ENCODE data around the gene ADPRS. TPM values are rescaled to one million over a fixed set of nuclear protein-coding genes. Genes with fewer than 3 reads are reported as not detected.

Gene ADPRS, protein sequence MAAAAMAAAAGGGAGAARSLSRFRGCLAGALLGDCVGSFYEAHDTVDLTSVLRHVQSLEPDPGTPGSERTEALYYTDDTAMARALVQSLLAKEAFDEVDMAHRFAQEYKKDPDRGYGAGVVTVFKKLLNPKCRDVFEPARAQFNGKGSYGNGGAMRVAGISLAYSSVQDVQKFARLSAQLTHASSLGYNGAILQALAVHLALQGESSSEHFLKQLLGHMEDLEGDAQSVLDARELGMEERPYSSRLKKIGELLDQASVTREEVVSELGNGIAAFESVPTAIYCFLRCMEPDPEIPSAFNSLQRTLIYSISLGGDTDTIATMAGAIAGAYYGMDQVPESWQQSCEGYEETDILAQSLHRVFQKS
- 10 to 100 TPM; 29.7 to 29.9 TPM for total RNA-seq

GRCh38 chr1:36088577-36089392, at the start of gene ADPRS:
Gene ADPRS (plus strand): TSS chr1:36088892. CDS start chr1:36088905, 13 bp downstream.
- Mint-ChIP-seq H3K27me3 (peaks cover 6% of the 10 kb centered on the region), H3K4me1 (peaks cover 22% of the 10 kb centered on the region), H3K4me3 (peak within 1 kb of the TSS; percentile 94), H3K9me3 (no peaks in the 10 kb centered on the region), H3K36me3 (ENCODE audit: low read depth) (peaks cover 32% of the 10 kb centered on the region), H3K27ac (peak within 1 kb of the TSS; percentile 85)
- CTCF ChIA-PET, result interaction anchor here (0.6 to 1.4 kb wide), 5 partner anchors 99 to 206 kb away, joined by 3 to 4 read pairs (median 3); partner anchors contain the start of gene AGO1
- POLR2A ChIA-PET, result interaction anchor here (1.0 to 2.7 kb wide), 8 partner anchors 22 to 319 kb away, joined by 3 to 12 read pairs (median 4); partner anchors contain the start of genes AGO1, AGO3, CLSPN and THRAP3
- DNase-seq, result peak; percentile 92

DNA sequence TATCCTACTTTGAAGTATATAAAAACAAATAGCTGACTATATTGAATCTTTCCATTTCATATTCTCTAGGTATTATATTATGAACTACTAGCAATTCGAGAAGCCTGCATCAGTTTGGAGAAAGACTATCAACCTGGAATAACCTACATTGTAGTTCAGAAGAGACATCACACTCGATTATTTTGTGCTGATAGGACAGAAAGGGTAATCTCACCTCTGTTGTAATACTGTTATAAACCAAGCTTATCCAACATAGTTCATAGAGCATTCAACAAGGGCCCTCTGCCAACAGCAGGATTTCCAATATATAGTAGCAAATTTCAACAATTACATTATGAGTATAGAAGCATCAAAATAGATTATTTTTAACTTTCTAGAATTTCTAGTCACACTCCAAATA, 48.5 kb upstream of the ADPRS start:
- Mint-ChIP-seq H3K27me3 (no peaks in the 10 kb centered on the region), H3K9me3 (no peaks in the 10 kb centered on the region)

DNA sequence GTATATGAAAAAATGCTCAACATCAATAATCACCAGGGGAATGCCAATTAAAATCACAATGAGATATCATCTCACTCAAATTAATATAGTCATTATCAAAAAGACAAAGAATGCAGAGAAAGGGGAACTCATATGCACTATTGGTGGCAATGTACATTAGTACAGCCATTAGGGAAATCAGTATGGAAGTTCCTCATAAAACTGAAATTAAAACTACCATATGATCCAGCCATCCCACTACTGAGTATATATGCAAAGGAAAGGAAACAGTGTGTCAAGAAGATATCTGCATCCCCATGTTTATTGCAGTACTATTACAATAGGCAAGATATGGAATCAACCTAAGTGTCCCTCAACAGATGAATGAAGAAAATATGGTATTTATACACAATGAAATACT, 36.9 kb upstream of the ADPRS start:
- Mint-ChIP-seq H3K4me3 (no peak overlapping the region), H3K9me3 (no peaks in the 10 kb centered on the region), H3K27ac (no peak overlapping the region), H3K36me3 (ENCODE audit: low read depth) (peaks cover 31% of the 10 kb centered on the region), H3K4me1 (no peaks in the 10 kb centered on the region), H3K27me3 (no peaks in the 10 kb centered on the region)
- no peak for DNase-seq
- POLR2A ChIA-PET, result no interaction called here
- CTCF ChIA-PET, result no interaction called here

More for the DNA sequence above, 48.5 kb upstream of the ADPRS start:
- H3K4me3 Mint-ChIP-seq, result no peak overlapping the region
- H3K4me1 Mint-ChIP-seq, result no peaks in the 10 kb centered on the region
- ChIA-PET CTCF (interaction anchor here (0.7 kb wide), 1 partner anchor 9 kb away, joined by 3 read pairs; no protein-coding TSS in a partner anchor), POLR2A (no interaction called here)
- DNase-seq, result no peak
- no peak overlapping the region for H3K27ac Mint-ChIP-seq
- H3K36me3 Mint-ChIP-seq (ENCODE audit: low read depth), result peaks cover 23% of the 10 kb centered on the region

- ChIA-PET POLR2A (no interaction called here), CTCF (interaction anchor here (0.7 kb wide), 2 partner anchors 7 to 16 kb away, joined by 3 to 7 read pairs; no protein-coding TSS in a partner anchor)
- no peaks in the 10 kb centered on the region for H3K27me3 Mint-ChIP-seq
- no peaks in the 10 kb centered on the region for H3K4me1 Mint-ChIP-seq
- H3K4me3 Mint-ChIP-seq, result no peak overlapping the region
- H3K27ac Mint-ChIP-seq, result no peak overlapping the region
- peaks cover 10% of the 10 kb centered on the region for H3K36me3 Mint-ChIP-seq (ENCODE audit: low read depth)
- H3K9me3 Mint-ChIP-seq, result no peaks in the 10 kb centered on the region
- DNase-seq, result no peak
Observed at GRCh38 chr1:36053978-36054377, 34.7 kb upstream of the ADPRS start.

GRCh38 chr1:36055706-36056105, 33.0 kb upstream of the ADPRS start:
- no peaks in the 10 kb centered on the region for H3K9me3 Mint-ChIP-seq
- no peaks in the 10 kb centered on the region for H3K27me3 Mint-ChIP-seq
- no peak overlapping the region for H3K27ac Mint-ChIP-seq
- DNase-seq, result no peak
- no peak overlapping the region for H3K4me3 Mint-ChIP-seq
- CTCF ChIA-PET, result no interaction called here
- POLR2A ChIA-PET, result no interaction called here
- H3K4me1 Mint-ChIP-seq, result no peaks in the 10 kb centered on the region
- H3K36me3 Mint-ChIP-seq (ENCODE audit: low read depth), result peaks cover 3% of the 10 kb centered on the region

DNA sequence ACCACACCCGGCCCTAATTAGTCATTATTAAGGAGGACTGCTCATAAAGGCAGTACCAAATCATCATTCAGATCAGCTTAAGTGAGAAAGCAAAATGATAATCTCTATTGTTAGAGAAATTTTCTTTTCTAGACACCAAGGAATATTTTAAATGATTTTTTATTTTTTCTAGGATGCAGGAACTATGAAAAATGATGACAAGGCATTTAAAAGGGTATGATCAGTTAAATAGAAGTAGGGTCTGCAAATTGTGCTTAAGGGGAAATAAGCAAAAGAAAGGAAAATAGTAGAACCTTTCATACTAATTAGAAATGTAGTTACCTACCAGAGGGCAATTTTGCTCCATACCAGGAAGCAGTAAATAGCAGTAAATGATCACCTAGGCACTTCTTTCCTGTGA, 26.4 kb upstream of the ADPRS start:
- Mint-ChIP-seq H3K4me3 (no peak overlapping the region), H3K36me3 (ENCODE audit: low read depth) (no peaks in the 10 kb centered on the region), H3K4me1 (no peaks in the 10 kb centered on the region), H3K27ac (no peak overlapping the region), H3K9me3 (no peaks in the 10 kb centered on the region), H3K27me3 (no peaks in the 10 kb centered on the region)
- CTCF ChIA-PET, result no interaction called here
- no peak for DNase-seq
- POLR2A ChIA-PET, result no interaction called here

DNA sequence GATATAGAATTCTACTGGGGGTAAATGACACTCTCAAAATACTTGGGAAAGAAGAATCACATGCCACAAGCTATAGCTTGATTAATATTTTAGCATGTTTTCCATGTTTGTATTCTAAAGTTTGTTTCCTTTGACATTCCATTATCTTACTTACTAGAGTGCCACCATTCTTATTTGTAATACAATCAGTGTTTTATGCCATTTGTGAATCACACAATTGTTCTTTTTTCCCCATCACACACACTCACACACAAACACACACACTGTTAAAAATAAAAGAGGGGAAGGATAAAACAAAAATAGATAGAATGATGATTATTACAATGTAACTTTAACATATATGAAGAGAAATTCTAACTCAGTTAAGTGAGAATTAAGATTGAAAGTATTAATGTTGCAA, 20.8 kb upstream of the ADPRS start:
- no peak overlapping the region for H3K4me3 Mint-ChIP-seq
- no peak for DNase-seq
- no peaks in the 10 kb centered on the region for H3K36me3 Mint-ChIP-seq (ENCODE audit: low read depth)
- CTCF ChIA-PET, result no interaction called here
- no peaks in the 10 kb centered on the region for H3K27me3 Mint-ChIP-seq
- POLR2A ChIA-PET, result no interaction called here
- H3K27ac Mint-ChIP-seq, result no peak overlapping the region
- H3K9me3 Mint-ChIP-seq, result no peaks in the 10 kb centered on the region
- no peaks in the 10 kb centered on the region for H3K4me1 Mint-ChIP-seq

DNA sequence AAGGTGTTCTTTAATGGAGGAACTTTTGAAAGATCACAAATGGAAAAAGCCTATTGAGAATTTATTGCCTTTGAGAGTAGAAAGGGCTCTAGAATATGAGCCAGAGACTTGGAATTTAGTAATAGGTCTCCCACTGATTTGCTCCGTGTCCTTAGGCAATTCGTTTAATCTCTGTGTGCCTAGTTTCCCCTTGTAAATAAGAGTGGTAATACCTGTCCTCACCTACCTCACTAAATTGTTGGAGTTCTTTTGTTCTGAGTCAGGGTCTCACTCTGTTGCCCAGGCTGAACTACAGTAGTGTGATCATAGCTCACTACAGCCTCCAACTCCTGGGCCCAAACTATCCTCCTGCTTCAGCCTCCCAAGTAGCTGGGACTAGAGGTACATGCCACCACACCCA, 19.8 kb upstream of the ADPRS start:
- DNase-seq, result no peak
- Mint-ChIP-seq H3K4me1 (no peaks in the 10 kb centered on the region), H3K27ac (no peak overlapping the region), H3K9me3 (no peaks in the 10 kb centered on the region), H3K27me3 (no peaks in the 10 kb centered on the region), H3K4me3 (no peak overlapping the region), H3K36me3 (ENCODE audit: low read depth) (no peaks in the 10 kb centered on the region)
- POLR2A ChIA-PET, result interaction anchor here (0.7 kb wide), 1 partner anchor 11 kb away, joined by 3 read pairs; no protein-coding TSS in a partner anchor
- CTCF ChIA-PET, result interaction anchor here (1.5 kb wide), 1 partner anchor 33 kb away, joined by 5 read pairs; no protein-coding TSS in a partner anchor

DNA sequence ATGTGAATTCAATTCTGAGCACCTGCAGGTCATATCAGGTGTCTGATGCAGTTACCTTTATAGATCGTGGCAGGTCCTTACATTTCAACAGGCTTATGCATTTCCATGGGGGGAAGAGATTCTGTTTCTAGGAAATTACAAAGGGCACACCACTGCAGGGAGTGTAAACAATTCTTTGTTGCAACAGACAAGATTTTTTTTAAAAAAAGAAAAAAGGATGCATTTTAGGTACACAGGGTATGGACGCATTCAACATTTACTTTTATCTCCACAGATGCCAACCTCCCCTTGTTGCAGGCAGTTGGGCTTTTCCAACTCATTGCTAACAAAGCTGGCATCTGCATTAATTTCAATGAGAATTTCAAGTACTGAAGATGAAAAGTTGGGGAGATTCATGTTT, 18.3 kb upstream of the ADPRS start:
- POLR2A ChIA-PET, result no interaction called here
- Mint-ChIP-seq H3K4me3 (no peak overlapping the region), H3K9me3 (no peaks in the 10 kb centered on the region), H3K36me3 (ENCODE audit: low read depth) (no peaks in the 10 kb centered on the region), H3K4me1 (peaks cover 2% of the 10 kb centered on the region), H3K27ac (no peak overlapping the region), H3K27me3 (no peaks in the 10 kb centered on the region)
- CTCF ChIA-PET, result interaction anchor here (0.6 kb wide), 1 partner anchor 17 kb away, joined by 7 read pairs; no protein-coding TSS in a partner anchor
- no peak for DNase-seq

GRCh38 chr1:36076979-36077573, 11.6 kb upstream of the ADPRS start:
- Mint-ChIP-seq H3K4me3 (no peak overlapping the region), H3K9me3 (no peaks in the 10 kb centered on the region), H3K27ac (no peak overlapping the region), H3K4me1 (peaks cover 2% of the 10 kb centered on the region), H3K36me3 (ENCODE audit: low read depth) (no peaks in the 10 kb centered on the region), H3K27me3 (peaks cover 14% of the 10 kb centered on the region)
- ChIA-PET CTCF (no interaction called here), POLR2A (no interaction called here)
- no peak for DNase-seq

DNA sequence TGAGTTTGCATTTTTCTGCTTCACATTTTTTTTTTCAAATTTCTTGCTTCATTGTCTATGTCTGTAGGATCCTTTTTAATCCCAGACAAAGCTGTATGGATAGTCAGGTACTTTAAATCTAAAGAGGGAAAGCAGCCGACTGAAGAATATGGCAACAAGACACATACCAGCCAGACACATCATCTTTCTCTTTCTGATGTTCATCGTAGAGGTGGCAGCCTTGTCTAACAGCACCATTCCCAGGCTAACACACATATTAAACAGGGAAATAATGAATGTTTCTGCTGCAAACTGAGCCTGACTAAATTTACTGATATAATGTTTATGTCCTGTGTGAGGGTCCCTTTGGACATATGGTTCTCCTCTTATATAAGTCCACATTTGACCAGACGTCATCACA, 8.5 kb upstream of the ADPRS start:
- peaks cover 3% of the 10 kb centered on the region for H3K4me1 Mint-ChIP-seq
- no peaks in the 10 kb centered on the region for H3K36me3 Mint-ChIP-seq (ENCODE audit: low read depth)
- ChIA-PET CTCF (no interaction called here), POLR2A (no interaction called here)
- no peak for DNase-seq
- H3K27me3 Mint-ChIP-seq, result peaks cover 26% of the 10 kb centered on the region
- no peaks in the 10 kb centered on the region for H3K9me3 Mint-ChIP-seq
- H3K27ac Mint-ChIP-seq, result no peak overlapping the region
- H3K4me3 Mint-ChIP-seq, result no peak overlapping the region

DNA sequence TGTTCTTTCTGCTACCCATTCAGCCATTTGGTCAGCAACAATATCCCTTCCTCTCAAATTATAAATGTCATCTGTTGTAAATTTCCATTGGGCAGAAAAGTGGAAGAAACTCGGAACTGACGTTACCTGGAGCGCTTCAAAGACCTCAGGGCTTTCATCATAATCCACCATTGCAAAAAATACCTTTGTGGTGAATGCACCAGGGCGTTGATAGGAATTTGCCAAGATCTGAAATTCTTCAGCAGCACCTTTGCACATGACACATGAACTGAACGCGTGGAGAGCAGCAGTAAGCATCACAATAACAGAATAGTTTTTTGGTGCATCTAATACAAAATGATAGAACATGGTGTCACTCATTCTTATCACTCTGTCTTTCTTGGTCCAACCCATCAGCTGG, 7.9 kb upstream of the ADPRS start:
- CTCF ChIA-PET, result no interaction called here
- no peak overlapping the region for H3K4me3 Mint-ChIP-seq
- no peak overlapping the region for H3K27ac Mint-ChIP-seq
- peaks cover 26% of the 10 kb centered on the region for H3K27me3 Mint-ChIP-seq
- no peaks in the 10 kb centered on the region for H3K9me3 Mint-ChIP-seq
- peaks cover 3% of the 10 kb centered on the region for H3K4me1 Mint-ChIP-seq
- POLR2A ChIA-PET, result no interaction called here
- no peak for DNase-seq
- no peaks in the 10 kb centered on the region for H3K36me3 Mint-ChIP-seq (ENCODE audit: low read depth)

DNA sequence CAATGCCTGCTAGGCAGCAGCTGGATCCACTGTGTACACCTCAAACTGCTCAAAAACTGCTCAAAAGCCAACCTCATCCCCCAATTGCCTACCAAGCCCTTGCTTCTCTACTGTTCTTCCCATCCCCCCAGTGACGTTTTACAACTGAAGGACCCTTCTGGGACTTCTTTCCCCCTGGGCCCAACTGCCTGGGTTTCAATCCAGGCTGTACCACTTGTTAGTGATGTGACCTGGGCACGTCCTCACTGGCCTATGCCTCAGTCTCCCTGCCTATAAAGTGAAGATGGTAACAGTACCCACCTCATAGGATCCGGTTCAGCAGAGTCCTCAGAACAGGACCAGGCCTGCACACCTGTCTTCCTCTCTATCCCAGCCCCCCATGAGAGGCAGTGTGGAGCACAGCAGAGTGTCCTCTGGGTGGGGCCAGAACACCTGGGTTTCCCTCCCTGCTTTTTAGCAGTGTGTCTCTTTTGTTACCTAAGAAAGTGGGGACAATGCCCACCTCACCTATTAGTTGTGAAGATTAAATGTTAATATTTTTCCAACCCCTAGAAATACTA, 6.7 kb upstream of the ADPRS start:
- Mint-ChIP-seq H3K4me1 (peaks cover 3% of the 10 kb centered on the region), H3K27ac (no peak overlapping the region), H3K27me3 (peaks cover 26% of the 10 kb centered on the region), H3K9me3 (no peaks in the 10 kb centered on the region), H3K36me3 (ENCODE audit: low read depth) (no peaks in the 10 kb centered on the region), H3K4me3 (no peak overlapping the region)
- no peak for DNase-seq
- ChIA-PET CTCF (no interaction called here), POLR2A (no interaction called here)

All from activated CD4-positive, alpha-beta memory T cell treated with anti-CD3 and anti-CD28 coated beads, Interleukin-2, amount 10 ng/mL, durations not matched to agents 7 days and 5 days (primary cell).